ENCODE measurements around the gene IGFN1.

IGFN1 gene

GRCh38 chr1:201185527-201186128, 5.0 kb upstream of the IGFN1 start:
- DNase-seq = peak; percentile 4

GRCh38 chr1:201186192-201186591, 4.4 kb upstream of the IGFN1 start:
- no peak for DNase-seq

- no peak for DNase-seq
These were observed 1.5 kb upstream of the IGFN1 start for GRCh38 chr1:201189085-201189484.

GRCh38 chr1:201190005-201190404, 619 bp upstream of the IGFN1 start:
- no peak for DNase-seq

GRCh38 chr1:201191653-201192260, 1.1 kb downstream of the IGFN1 start:
- no peak for DNase-seq

GRCh38 chr1:201192261-201192788, 1.7 kb downstream of the IGFN1 start:
- no peak for DNase-seq

GRCh38 chr1:201194046-201194445, 3.4 kb downstream of the IGFN1 start:
- DNase-seq = no peak

GRCh38 chr1:201198598-201198997, 8.0 kb downstream of the IGFN1 start:
- DNase-seq = no peak

GRCh38 chr1:201205036-201205435, 14.4 kb downstream of the IGFN1 start:
- no peak for DNase-seq

- no peak for DNase-seq
These were observed 15.6 kb downstream of the IGFN1 start for GRCh38 chr1:201206176-201206575.

- DNase-seq = no peak
These were observed 16.4 kb downstream of the IGFN1 start for GRCh38 chr1:201207046-201207445.

GRCh38 chr1:201208236-201208635, 17.6 kb downstream of the IGFN1 start:
- DNase-seq = no peak

- DNase-seq = no peak
These were observed 21.4 kb downstream of the IGFN1 start for GRCh38 chr1:201212056-201212455.

- DNase-seq = no peak
These were observed 21.9 kb downstream of the IGFN1 start for GRCh38 chr1:201212461-201213055.

GRCh38 chr1:201213106-201213770, 22.6 kb downstream of the IGFN1 start:
- no peak for DNase-seq

- DNase-seq = no peak
These were observed 23.3 kb downstream of the IGFN1 start for GRCh38 chr1:201213926-201214325.

GRCh38 chr1:201214461-201214860, 23.8 kb downstream of the IGFN1 start:
- DNase-seq = no peak

GRCh38 chr1:201214886-201215285, 24.3 kb downstream of the IGFN1 start:
- no peak for DNase-seq

- DNase-seq = no peak
These were observed 25.1 kb downstream of the IGFN1 start for GRCh38 chr1:201215531-201216357.

- DNase-seq = no peak
These were observed 25.9 kb downstream of the IGFN1 start for GRCh38 chr1:201216395-201217085.

GRCh38 chr1:201217146-201217545, 26.5 kb downstream of the IGFN1 start:
- no peak for DNase-seq

GRCh38 chr1:201217851-201218250, 27.2 kb downstream of the IGFN1 start:
- no peak for DNase-seq
